GM21390 (cell line): Measurements from ENCODE around the gene TMEM259.

Experiments
- ATAC-seq: cut with Tn5 transposase; IDR thresholded peaks from one replicate; pipeline ENCODE4 v1.9.1; 2021; ENCODE audit not compliant: unreplicated experiment

The TMEM259 gene

GRCh38 chr19:1055886-1056620 is 35.1 kb upstream of the TMEM259 start:
- ATAC-seq = no peak

- ATAC-seq = no peak
Observed at GRCh38 chr19:1055028-1055425, 34.1 kb upstream of the TMEM259 start.

GRCh38 chr19:1054102-1055027 is 33.4 kb upstream of the TMEM259 start:
- ATAC-seq = no peak

GRCh38 chr19:1053176-1054101 is 32.5 kb upstream of the TMEM259 start:
- no peak for ATAC-seq

- ATAC-seq = no peak
Observed at GRCh38 chr19:1052349-1052975, 31.5 kb upstream of the TMEM259 start.

- ATAC-seq = no peak
Observed at GRCh38 chr19:1051791-1052190, 30.9 kb upstream of the TMEM259 start.

- no peak for ATAC-seq
Observed at GRCh38 chr19:1050989-1051788, 30.3 kb upstream of the TMEM259 start.

GRCh38 chr19:1049800-1050199 is 28.9 kb upstream of the TMEM259 start:
- ATAC-seq = no peak

- ATAC-seq = no peak
Observed at GRCh38 chr19:1049106-1049505, 28.2 kb upstream of the TMEM259 start.

- no peak for ATAC-seq
Observed at GRCh38 chr19:1047696-1048147, 26.8 kb upstream of the TMEM259 start.

GRCh38 chr19:1046836-1047695 is 26.1 kb upstream of the TMEM259 start:
- no peak for ATAC-seq

- ATAC-seq = no peak
Observed at GRCh38 chr19:1046117-1046626, 25.2 kb upstream of the TMEM259 start.

GRCh38 chr19:1045247-1045603 is 24.3 kb upstream of the TMEM259 start:
- no peak for ATAC-seq

GRCh38 chr19:1042689-1043511 is 22.0 kb upstream of the TMEM259 start:
- ATAC-seq = no peak

- no peak for ATAC-seq
Observed at GRCh38 chr19:1041835-1042685, 21.1 kb upstream of the TMEM259 start.

- no peak for ATAC-seq
Observed at GRCh38 chr19:1041272-1041834, 20.4 kb upstream of the TMEM259 start.
